Activated T-cell treated with anti-CD3 and anti-CD28 coated beads, Interleukin-2, amount 50 U/mL, for 1 hour (primary cell): Measurements from ENCODE around the gene IRX3.

Experiments used
- DNase-seq: peaks from one replicate; pipeline ENCODE4 v3.0.0-alpha.2; 2020

Gene IRX3

GRCh38 chr16:54290833-54291655, 4.5 kb upstream of the IRX3 start:
- DNase-seq: no peak

GRCh38 chr16:54289945-54290832, 3.6 kb upstream of the IRX3 start:
- no peak for DNase-seq

- no peak for DNase-seq
Observed at GRCh38 chr16:54289242-54289944, 2.8 kb upstream of the IRX3 start.

- DNase-seq: no peak
Observed at GRCh38 chr16:54288835-54289241, 2.3 kb upstream of the IRX3 start.

- no peak for DNase-seq
Observed at GRCh38 chr16:54288030-54288834, 1.6 kb upstream of the IRX3 start.

- DNase-seq: no peak
Observed at GRCh38 chr16:54287131-54288029, 793 bp upstream of the IRX3 start.

- no peak for DNase-seq
Observed at GRCh38 chr16:54286090-54286365, 559 bp downstream of the IRX3 start.

GRCh38 chr16:54285414-54286089, 1.0 kb downstream of the IRX3 start:
- DNase-seq: no peak

GRCh38 chr16:54284931-54285413, 1.6 kb downstream of the IRX3 start:
- no peak for DNase-seq

GRCh38 chr16:54284319-54284930, 2.2 kb downstream of the IRX3 start:
- DNase-seq: no peak

GRCh38 chr16:54283725-54284318, 2.8 kb downstream of the IRX3 start:
- no peak for DNase-seq

GRCh38 chr16:54282928-54283724, 3.5 kb downstream of the IRX3 start:
- DNase-seq: no peak

- no peak for DNase-seq
Observed at GRCh38 chr16:54282202-54282927, 4.2 kb downstream of the IRX3 start.

- DNase-seq: no peak
Observed at GRCh38 chr16:54281535-54282201, 4.9 kb downstream of the IRX3 start.

GRCh38 chr16:54280751-54281150, 5.8 kb downstream of the IRX3 start:
- no peak for DNase-seq

- DNase-seq: no peak
Observed at GRCh38 chr16:54277845-54278703, 8.5 kb downstream of the IRX3 start.

GRCh38 chr16:54275956-54276355, 10.6 kb downstream of the IRX3 start:
- no peak for DNase-seq
